Activated CD4-positive, CD25-positive, alpha-beta regulatory T cell treated with anti-CD3 and anti-CD28 coated beads, Interleukin-2, amount 50 U/mL, for 72 hours (primary cell): ENCODE data around the gene NFIC.

Experiments used
- DNase-seq: peaks from one replicate; pipeline ENCODE4 v3.0.0; 2021

The NFIC gene

GRCh38 chr19:3513229-3514140 lies 147.1 kb downstream of the NFIC start:
- no peak for DNase-seq

GRCh38 chr19:3514930-3515329 lies 148.5 kb downstream of the NFIC start:
- DNase-seq = no peak

- no peak for DNase-seq
Observed at GRCh38 chr19:3515891-3516422, 149.6 kb downstream of the NFIC start.

GRCh38 chr19:3516675-3517207 lies 150.4 kb downstream of the NFIC start:
- DNase-seq = no peak

- no peak for DNase-seq
Observed at GRCh38 chr19:3517638-3518037, 151.3 kb downstream of the NFIC start.

- no peak for DNase-seq
Observed at GRCh38 chr19:3518255-3518654, 151.9 kb downstream of the NFIC start.

- DNase-seq = no peak
Observed at GRCh38 chr19:3518659-3519058, 152.3 kb downstream of the NFIC start.
